ENCODE data around the gene FRMD4A. TPM values are rescaled to one million over a fixed set of nuclear protein-coding genes. Genes with fewer than 3 reads are reported as not detected.

Gene FRMD4A
- total RNA-seq, 1 experiment from 2014 or later = 7.1 TPM

GRCh38 chr10:13970957-13971353, 359.8 kb downstream of the FRMD4A start:
- Histone ChIP-seq H3F3A (ENCODE audit: low read length, unreplicated experiment) (no peaks in the 10 kb centered on the region), H3K9ac (ENCODE audit: low read length) (no peak overlapping the region), H3K4me1 (ENCODE audit: insufficient read depth, low read length) (no peaks in the 10 kb centered on the region), H3K27me3 (ENCODE audit: low read length) (no peaks in the 10 kb centered on the region), H3K9me3 (ENCODE audit: low read length) (no peaks in the 10 kb centered on the region), H2AFZ (ENCODE audit: low read length) (no peak overlapping the region), H3K27ac (ENCODE audit: low read length) (no peak overlapping the region), H3K4me2 (ENCODE audit: low read length) (no peak overlapping the region), H4K20me1 (ENCODE audit: low read length) (no peaks in the 10 kb centered on the region), H3K9me2 (replicated peaks; ENCODE audit: low read length) (no peaks in the 10 kb centered on the region), H3K4me3 (ENCODE audit: low read length) (no peak overlapping the region), H3K36me3 (ENCODE audit: low read depth, low read length) (no peaks in the 10 kb centered on the region), H3K79me2 (ENCODE audit: low read length) (no peaks in the 10 kb centered on the region)
- intact Hi-C loops (cut with micrococcal nuclease) = no loop called here
- ATAC-seq = no peak
- DNase-seq = no peak
- TF ChIP-seq EZH2phosphoT487 (IDR thresholded peaks at IDR 0.05; ENCODE audit: borderline replicate concordance, low read length) = no peak
- no peak for TF ChIP-seq EZH2 (IDR thresholded peaks at IDR 0.05; ENCODE audit: low read length, unreplicated experiment)
- TF ChIP-seq CTCF (conservative IDR thresholded peaks at IDR 0.05; ENCODE audit: low read depth, low read length) = no peak
- ChIA-PET POLR2A (ENCODE audit: unreplicated experiment) (no interaction called here), CTCF (no interaction called here)
- no TSS peak for BruUV-seq (replicated peaks)

GRCh38 chr10:13970236-13970956, 360.3 kb downstream of the FRMD4A start:
- no peak for DNase-seq
- no peaks in the 10 kb centered on the region for H3K4me1 ChIP-seq (ENCODE audit: insufficient read depth, low read length)
- no peaks in the 10 kb centered on the region for H3K79me2 ChIP-seq (ENCODE audit: low read length)
- no peak overlapping the region for H2AFZ ChIP-seq (ENCODE audit: low read length)
- no peaks in the 10 kb centered on the region for H4K20me1 ChIP-seq (ENCODE audit: low read length)
- no peaks in the 10 kb centered on the region for H3K9me2 ChIP-seq (replicated peaks; ENCODE audit: low read length)
- intact Hi-C loops (cut with micrococcal nuclease) = no loop called here
- H3K4me2 ChIP-seq (ENCODE audit: low read length) = no peak overlapping the region
- H3K27ac ChIP-seq (ENCODE audit: low read length) = no peak overlapping the region
- H3K9me3 ChIP-seq (ENCODE audit: low read length) = no peaks in the 10 kb centered on the region
- ChIA-PET POLR2A (ENCODE audit: unreplicated experiment) (no interaction called here), CTCF (no interaction called here)
- no peaks in the 10 kb centered on the region for H3K36me3 ChIP-seq (ENCODE audit: low read depth, low read length)
- no peak for ATAC-seq
- BruUV-seq (replicated peaks) = no TSS peak
- no peak overlapping the region for H3K4me3 ChIP-seq (ENCODE audit: low read length)
- H3K27me3 ChIP-seq (ENCODE audit: low read length) = no peaks in the 10 kb centered on the region
- TF ChIP-seq EZH2phosphoT487 (IDR thresholded peaks at IDR 0.05; ENCODE audit: borderline replicate concordance, low read length) (no peak), CTCF (conservative IDR thresholded peaks at IDR 0.05; ENCODE audit: low read depth, low read length) (no peak), EZH2 (IDR thresholded peaks at IDR 0.05; ENCODE audit: low read length, unreplicated experiment) (no peak)
- H3K9ac ChIP-seq (ENCODE audit: low read length) = no peak overlapping the region
- no peaks in the 10 kb centered on the region for H3F3A ChIP-seq (ENCODE audit: low read length, unreplicated experiment)

GRCh38 chr10:13969792-13970140, 361.0 kb downstream of the FRMD4A start:
- Histone ChIP-seq H3K9ac (ENCODE audit: low read length) (no peak overlapping the region), H3K79me2 (ENCODE audit: low read length) (no peaks in the 10 kb centered on the region), H3K27me3 (ENCODE audit: low read length) (no peaks in the 10 kb centered on the region), H3K4me1 (ENCODE audit: insufficient read depth, low read length) (no peaks in the 10 kb centered on the region), H3K27ac (ENCODE audit: low read length) (no peak overlapping the region), H3K36me3 (ENCODE audit: low read depth, low read length) (no peaks in the 10 kb centered on the region), H2AFZ (ENCODE audit: low read length) (no peak overlapping the region), H3K4me2 (ENCODE audit: low read length) (no peak overlapping the region), H4K20me1 (ENCODE audit: low read length) (no peaks in the 10 kb centered on the region), H3K9me2 (replicated peaks; ENCODE audit: low read length) (no peaks in the 10 kb centered on the region), H3K9me3 (ENCODE audit: low read length) (no peaks in the 10 kb centered on the region), H3K4me3 (ENCODE audit: low read length) (no peak overlapping the region), H3F3A (ENCODE audit: low read length, unreplicated experiment) (no peaks in the 10 kb centered on the region)
- POLR2A ChIA-PET (ENCODE audit: unreplicated experiment) = no interaction called here
- no peak for TF ChIP-seq EZH2phosphoT487 (IDR thresholded peaks at IDR 0.05; ENCODE audit: borderline replicate concordance, low read length)
- TF ChIP-seq CTCF (conservative IDR thresholded peaks at IDR 0.05; ENCODE audit: low read depth, low read length) = no peak
- no peak for TF ChIP-seq EZH2 (IDR thresholded peaks at IDR 0.05; ENCODE audit: low read length, unreplicated experiment)
- DNase-seq (no peak), ATAC-seq (no peak)
- intact Hi-C loops (cut with micrococcal nuclease) = no loop called here
- CTCF ChIA-PET = no interaction called here
- no TSS peak for BruUV-seq (replicated peaks)
